ENCODE data around the gene CDYL.

Gene CDYL

GRCh38 chr6:4760773-4761172 is 15.4 kb upstream of the CDYL start:
- H3K4me3 Mint-ChIP-seq: no peak overlapping the region
- H3K27ac Mint-ChIP-seq: no peak overlapping the region
- no peaks in the 10 kb centered on the region for H3K4me1 Mint-ChIP-seq
- peaks cover 7% of the 10 kb centered on the region for H3K36me3 Mint-ChIP-seq
- H3K9me3 Mint-ChIP-seq: peaks cover 15% of the 10 kb centered on the region
- H3K27me3 Mint-ChIP-seq: peaks cover 26% of the 10 kb centered on the region

- H3K27me3 Mint-ChIP-seq: peaks cover 22% of the 10 kb centered on the region
- H3K9me3 Mint-ChIP-seq: peaks cover 15% of the 10 kb centered on the region
These were observed 13.9 kb upstream of the CDYL start for GRCh38 chr6:4762294-4762693.

GRCh38 chr6:4763921-4764320 is 12.3 kb upstream of the CDYL start:
- Mint-ChIP-seq H3K27me3 (peaks cover 22% of the 10 kb centered on the region), H3K36me3 (peaks cover 8% of the 10 kb centered on the region), H3K27ac (no peak overlapping the region), H3K4me3 (no peak overlapping the region), H3K4me1 (no peaks in the 10 kb centered on the region), H3K9me3 (peaks cover 15% of the 10 kb centered on the region)

More at GRCh38 chr6:4762294-4762693, 13.9 kb upstream of the CDYL start:
- no peak overlapping the region for H3K27ac Mint-ChIP-seq
- H3K36me3 Mint-ChIP-seq: peaks cover 8% of the 10 kb centered on the region
- no peak overlapping the region for H3K4me3 Mint-ChIP-seq
- H3K4me1 Mint-ChIP-seq: no peaks in the 10 kb centered on the region

- H3K4me3 Mint-ChIP-seq: no peak overlapping the region
- peaks cover 1% of the 10 kb centered on the region for H3K27me3 Mint-ChIP-seq
- peaks cover 15% of the 10 kb centered on the region for H3K4me1 Mint-ChIP-seq
- H3K36me3 Mint-ChIP-seq: peaks cover 1% of the 10 kb centered on the region
- H3K9me3 Mint-ChIP-seq: no peaks in the 10 kb centered on the region
- H3K27ac Mint-ChIP-seq: no peak overlapping the region
These were observed 7.4 kb upstream of the CDYL start for GRCh38 chr6:4768815-4769214.

GRCh38 chr6:4772750-4773149 is 3.5 kb upstream of the CDYL start:
- no peaks in the 10 kb centered on the region for H3K36me3 Mint-ChIP-seq
- no peak overlapping the region for H3K27ac Mint-ChIP-seq
- H3K27me3 Mint-ChIP-seq: peaks cover 4% of the 10 kb centered on the region
- H3K4me1 Mint-ChIP-seq: peaks cover 32% of the 10 kb centered on the region
- H3K4me3 Mint-ChIP-seq: no peak overlapping the region
- peaks cover 6% of the 10 kb centered on the region for H3K9me3 Mint-ChIP-seq

- H3K27ac Mint-ChIP-seq: no peak overlapping the region
- H3K27me3 Mint-ChIP-seq: peaks cover 4% of the 10 kb centered on the region
- H3K4me3 Mint-ChIP-seq: no peak overlapping the region
- H3K9me3 Mint-ChIP-seq: peaks cover 7% of the 10 kb centered on the region
- peaks cover 37% of the 10 kb centered on the region for H3K4me1 Mint-ChIP-seq
- H3K36me3 Mint-ChIP-seq: no peaks in the 10 kb centered on the region
These were observed 3.0 kb upstream of the CDYL start for GRCh38 chr6:4773181-4773580.

- H3K4me3 Mint-ChIP-seq: peak overlapping the region; percentile 93
- H3K27ac Mint-ChIP-seq: peak overlapping the region; percentile 85
- H3K9me3 Mint-ChIP-seq: peaks cover 11% of the 10 kb centered on the region
- H3K36me3 Mint-ChIP-seq: peaks cover 4% of the 10 kb centered on the region
- peaks cover 48% of the 10 kb centered on the region for H3K4me1 Mint-ChIP-seq
- peaks cover 4% of the 10 kb centered on the region for H3K27me3 Mint-ChIP-seq
These were observed 1.9 kb upstream of the CDYL start for GRCh38 chr6:4774296-4774695.

GRCh38 chr6:4774715-4775493 is 1.3 kb upstream of the CDYL start:
- H3K27ac Mint-ChIP-seq: peak overlapping the region; percentile 78
- H3K4me3 Mint-ChIP-seq: peak overlapping the region; percentile 93
- H3K4me1 Mint-ChIP-seq: peaks cover 51% of the 10 kb centered on the region
- H3K9me3 Mint-ChIP-seq: peaks cover 11% of the 10 kb centered on the region
- peaks cover 4% of the 10 kb centered on the region for H3K36me3 Mint-ChIP-seq
- peaks cover 4% of the 10 kb centered on the region for H3K27me3 Mint-ChIP-seq

GRCh38 chr6:4775494-4776130 is 592 bp upstream of the CDYL start:
- Mint-ChIP-seq H3K36me3 (peaks cover 4% of the 10 kb centered on the region), H3K27ac (no peak overlapping the region), H3K4me3 (peak overlapping the region; percentile 93), H3K4me1 (peaks cover 58% of the 10 kb centered on the region), H3K27me3 (peaks cover 4% of the 10 kb centered on the region), H3K9me3 (peaks cover 11% of the 10 kb centered on the region)

- peaks cover 69% of the 10 kb centered on the region for H3K4me1 Mint-ChIP-seq
- H3K27me3 Mint-ChIP-seq: peaks cover 4% of the 10 kb centered on the region
These were observed 539 bp downstream of the CDYL start for GRCh38 chr6:4776493-4777393.

GRCh38 chr6:4777394-4777935 is 1.3 kb downstream of the CDYL start:
- peaks cover 73% of the 10 kb centered on the region for H3K4me1 Mint-ChIP-seq
- H3K36me3 Mint-ChIP-seq: peaks cover 4% of the 10 kb centered on the region
- peak overlapping the region; percentile 68 for H3K27ac Mint-ChIP-seq
- peaks cover 11% of the 10 kb centered on the region for H3K9me3 Mint-ChIP-seq
- peak overlapping the region; percentile 77 for H3K4me3 Mint-ChIP-seq
- H3K27me3 Mint-ChIP-seq: peaks cover 4% of the 10 kb centered on the region

More at GRCh38 chr6:4776493-4777393, 539 bp downstream of the CDYL start:
- H3K27ac Mint-ChIP-seq: peak overlapping the region; percentile 68
- peaks cover 11% of the 10 kb centered on the region for H3K9me3 Mint-ChIP-seq
- peak overlapping the region; percentile 77 for H3K4me3 Mint-ChIP-seq
- H3K36me3 Mint-ChIP-seq: peaks cover 4% of the 10 kb centered on the region

GRCh38 chr6:4778086-4778485 is 1.9 kb downstream of the CDYL start:
- Mint-ChIP-seq H3K27ac (peak overlapping the region; percentile 85), H3K4me3 (peak overlapping the region; percentile 77), H3K9me3 (peaks cover 11% of the 10 kb centered on the region), H3K27me3 (peaks cover 4% of the 10 kb centered on the region), H3K4me1 (peaks cover 74% of the 10 kb centered on the region), H3K36me3 (peaks cover 4% of the 10 kb centered on the region)

GRCh38 chr6:4780360-4780812 is 4.2 kb downstream of the CDYL start:
- Mint-ChIP-seq H3K36me3 (peaks cover 4% of the 10 kb centered on the region), H3K4me3 (peak overlapping the region; percentile 44), H3K27ac (no peak overlapping the region), H3K27me3 (no peaks in the 10 kb centered on the region), H3K4me1 (peaks cover 74% of the 10 kb centered on the region), H3K9me3 (peaks cover 11% of the 10 kb centered on the region)

GRCh38 chr6:4781426-4781825 is 5.2 kb downstream of the CDYL start:
- peaks cover 84% of the 10 kb centered on the region for H3K4me1 Mint-ChIP-seq
- H3K27ac Mint-ChIP-seq: peak overlapping the region; percentile 17
- H3K4me3 Mint-ChIP-seq: peak overlapping the region; percentile 39
- peaks cover 4% of the 10 kb centered on the region for H3K36me3 Mint-ChIP-seq
- H3K9me3 Mint-ChIP-seq: peaks cover 11% of the 10 kb centered on the region
- no peaks in the 10 kb centered on the region for H3K27me3 Mint-ChIP-seq

GRCh38 chr6:4781967-4782575 is 5.9 kb downstream of the CDYL start:
- Mint-ChIP-seq H3K27ac (no peak overlapping the region), H3K4me3 (peak overlapping the region; percentile 5), H3K4me1 (peaks cover 91% of the 10 kb centered on the region), H3K27me3 (no peaks in the 10 kb centered on the region), H3K9me3 (peaks cover 11% of the 10 kb centered on the region), H3K36me3 (peaks cover 4% of the 10 kb centered on the region)

Data from activated naive CD4-positive, alpha-beta T cell treated with anti-CD3 and anti-CD28 coated beads, Interleukin-2, amount 50 U/mL, for 24 hours (primary cell).